ENCODE results near the gene EXOC3.
"Not testable (repeated sequence)": the region's sequence is repeated elsewhere in the genome, so short reads cannot be mapped to it uniquely, and the experiment has no call there.

Gene EXOC3

GRCh38 chr5:507986-508575, 65.1 kb downstream of the EXOC3 start:
- DNase-seq, result not testable (repeated sequence)

GRCh38 chr5:509611-510185, 66.7 kb downstream of the EXOC3 start:
- no peak for DNase-seq

- DNase-seq, result no peak
Measured at GRCh38 chr5:510521-510920, 67.5 kb downstream of the EXOC3 start.

- DNase-seq, result no peak
Measured at GRCh38 chr5:511476-511875, 68.5 kb downstream of the EXOC3 start.

GRCh38 chr5:513216-514100, 70.5 kb downstream of the EXOC3 start:
- DNase-seq, result no peak

- DNase-seq, result no peak
Measured at GRCh38 chr5:514101-514485, 71.1 kb downstream of the EXOC3 start.

- no peak for DNase-seq
Measured at GRCh38 chr5:514673-515072, 71.7 kb downstream of the EXOC3 start.

GRCh38 chr5:515273-515836, 72.4 kb downstream of the EXOC3 start:
- DNase-seq, result no peak

GRCh38 chr5:516338-516925, 73.5 kb downstream of the EXOC3 start:
- DNase-seq, result no peak

Measured in hippocampal formation (tissue), 2 donors.